ENCODE measurements around the gene EFHD2.

DNA sequence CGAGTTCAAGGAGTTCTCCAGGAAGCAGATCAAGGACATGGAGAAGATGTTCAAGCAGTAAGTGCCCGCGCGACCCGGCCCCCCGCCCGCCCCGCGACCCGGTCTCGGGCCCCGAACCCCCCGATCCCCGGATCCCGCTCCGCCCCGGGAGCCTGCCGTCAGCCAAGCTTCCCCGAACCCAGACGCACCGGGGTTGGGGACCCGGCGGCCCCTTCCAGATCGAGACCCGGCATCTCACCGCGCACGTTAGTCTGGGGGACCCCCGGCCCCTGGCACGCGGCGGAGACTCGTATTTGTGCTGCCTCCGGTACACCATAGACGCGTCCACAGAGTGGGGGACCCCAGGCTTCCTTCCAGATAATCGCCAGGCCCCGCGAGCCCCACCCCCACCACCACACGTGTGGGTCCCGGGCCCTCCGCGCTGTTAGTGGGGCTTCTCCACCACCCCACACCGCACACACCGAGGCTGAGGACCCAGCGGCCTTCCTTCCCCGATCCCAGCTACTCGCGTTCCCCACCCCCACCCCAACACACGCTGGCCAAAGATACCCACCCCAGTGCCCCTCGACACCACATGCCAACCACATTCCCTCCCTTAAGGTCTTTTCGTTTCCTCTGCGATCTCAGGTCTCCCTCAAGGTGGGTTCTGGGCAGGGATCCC lies 665 bp downstream of the EFHD2 start:
- TF ChIP-seq CTCF (IDR thresholded peaks at IDR 0.05): no peak
- no peak for TF ChIP-seq EP300 (IDR thresholded peaks at IDR 0.05)
